ENCODE measurements around the gene USE1.

USE1 gene

GRCh38 chr19:17178291-17178690 lies 36.9 kb upstream of the USE1 start:
- TF ChIP-seq CTCF (IDR thresholded peaks at IDR 0.05; ENCODE audit: insufficient read depth, low read length, poor library complexity, severe bottlenecking), result no peak
- no peak overlapping the region for H3K4me3 ChIP-seq (replicated peaks; ENCODE audit: low read depth, low read length)
- peaks cover 26% of the 10 kb centered on the region for H3K36me3 ChIP-seq (ENCODE audit: control insufficient read depth, insufficient read depth, low read length)
- DNase-seq (ENCODE audit: extremely low read depth, insufficient read length), result no peak
- H3K27me3 ChIP-seq (replicated peaks; ENCODE audit: control insufficient read depth, insufficient read depth, low read length), result no peaks in the 10 kb centered on the region

GRCh38 chr19:17180997-17181702 lies 34.0 kb upstream of the USE1 start:
- H3K27me3 ChIP-seq (replicated peaks; ENCODE audit: control insufficient read depth, insufficient read depth, low read length), result no peaks in the 10 kb centered on the region
- H3K4me3 ChIP-seq (replicated peaks; ENCODE audit: low read depth, low read length), result no peak overlapping the region
- TF ChIP-seq CTCF (IDR thresholded peaks at IDR 0.05; ENCODE audit: insufficient read depth, low read length, poor library complexity, severe bottlenecking), result no peak
- H3K36me3 ChIP-seq (ENCODE audit: control insufficient read depth, insufficient read depth, low read length), result peaks cover 30% of the 10 kb centered on the region
- no peak for DNase-seq (ENCODE audit: extremely low read depth, insufficient read length)

GRCh38 chr19:17183271-17183761 lies 31.8 kb upstream of the USE1 start:
- no peaks in the 10 kb centered on the region for H3K27me3 ChIP-seq (replicated peaks; ENCODE audit: control insufficient read depth, insufficient read depth, low read length)
- H3K36me3 ChIP-seq (ENCODE audit: control insufficient read depth, insufficient read depth, low read length), result peaks cover 35% of the 10 kb centered on the region
- peak; percentile 39 for TF ChIP-seq CTCF (IDR thresholded peaks at IDR 0.05; ENCODE audit: insufficient read depth, low read length, poor library complexity, severe bottlenecking)
- no peak overlapping the region for H3K4me3 ChIP-seq (replicated peaks; ENCODE audit: low read depth, low read length)
- no peak for DNase-seq (ENCODE audit: extremely low read depth, insufficient read length)

GRCh38 chr19:17183858-17184321 lies 31.3 kb upstream of the USE1 start:
- H3K4me3 ChIP-seq (replicated peaks; ENCODE audit: low read depth, low read length), result no peak overlapping the region
- TF ChIP-seq CTCF (IDR thresholded peaks at IDR 0.05; ENCODE audit: insufficient read depth, low read length, poor library complexity, severe bottlenecking), result no peak
- H3K27me3 ChIP-seq (replicated peaks; ENCODE audit: control insufficient read depth, insufficient read depth, low read length), result no peaks in the 10 kb centered on the region
- DNase-seq (ENCODE audit: extremely low read depth, insufficient read length), result no peak
- H3K36me3 ChIP-seq (ENCODE audit: control insufficient read depth, insufficient read depth, low read length), result peaks cover 35% of the 10 kb centered on the region

GRCh38 chr19:17184371-17184841 lies 30.8 kb upstream of the USE1 start:
- no peak for DNase-seq (ENCODE audit: extremely low read depth, insufficient read length)
- Histone ChIP-seq H3K27me3 (replicated peaks; ENCODE audit: control insufficient read depth, insufficient read depth, low read length) (no peaks in the 10 kb centered on the region), H3K4me3 (replicated peaks; ENCODE audit: low read depth, low read length) (no peak overlapping the region), H3K36me3 (ENCODE audit: control insufficient read depth, insufficient read depth, low read length) (peaks cover 39% of the 10 kb centered on the region)
- TF ChIP-seq CTCF (IDR thresholded peaks at IDR 0.05; ENCODE audit: insufficient read depth, low read length, poor library complexity, severe bottlenecking), result no peak

All from GM06990 (cell line).